ENCODE results near the gene FBXL17.

The FBXL17 gene

DNA sequence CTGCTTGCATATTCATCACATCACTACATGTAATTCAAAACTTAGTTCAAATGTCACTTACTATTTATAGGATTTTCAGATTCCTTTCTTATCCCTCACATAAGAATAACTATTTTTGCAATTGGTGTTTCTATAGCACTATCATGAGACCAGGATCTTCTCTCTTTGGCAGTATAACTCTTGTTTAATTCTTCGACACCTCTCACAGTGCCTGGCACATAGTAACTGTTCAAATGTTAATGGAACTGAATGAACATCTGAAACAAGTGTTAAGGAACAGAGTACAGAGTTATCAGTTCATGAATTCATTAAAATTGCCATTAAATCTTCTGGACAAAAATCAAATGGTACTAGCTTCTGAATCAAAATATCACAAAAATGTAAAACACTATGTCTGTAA lies 40.0 kb downstream of the FBXL17 start:
- no peak overlapping the region for H3K4me3 ChIP-seq (ENCODE audit: low read depth in 1 of 2, low read length in 2 of 2)
- no peaks in the 10 kb centered on the region for H3K27me3 ChIP-seq (ENCODE audit: control insufficient read depth in 1 of 2, insufficient read depth in 2 of 2, low read length in 2 of 2)
- no peaks in the 10 kb centered on the region for H3K36me3 ChIP-seq (ENCODE audit: insufficient read depth, low read length)
- no peaks in the 10 kb centered on the region for H3K4me1 ChIP-seq (ENCODE audit: insufficient read depth, low read length)
- no peak overlapping the region for H3K27ac ChIP-seq (ENCODE audit: low read depth, low read length)
- H3K9ac ChIP-seq (ENCODE audit: low read length) = no peak overlapping the region
- no peaks in the 10 kb centered on the region for H3K9me3 ChIP-seq (ENCODE audit: low read length)

DNA sequence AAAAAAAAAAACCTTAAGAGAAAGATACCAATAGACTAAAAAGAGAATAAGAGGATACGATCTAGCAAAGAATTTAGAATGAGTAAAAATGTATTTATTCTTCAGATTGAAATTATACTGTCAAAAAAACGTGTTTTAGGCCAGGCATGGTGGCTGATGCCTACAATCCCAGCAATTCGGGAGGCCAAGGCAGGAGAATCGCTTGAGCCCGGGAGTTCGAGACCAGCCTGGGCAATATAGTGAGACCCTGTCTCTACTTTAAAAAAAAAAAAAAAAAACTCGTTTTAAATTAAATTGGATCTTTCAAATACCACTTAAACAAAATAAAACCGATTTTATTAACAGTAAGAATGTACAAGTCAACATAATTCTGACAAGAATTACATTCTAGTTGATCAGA lies 41.8 kb downstream of the FBXL17 start:
- no peak overlapping the region for H3K9ac ChIP-seq (ENCODE audit: low read length)
- H3K4me3 ChIP-seq (ENCODE audit: low read depth in 1 of 2, low read length in 2 of 2) = no peak overlapping the region
- H3K9me3 ChIP-seq (ENCODE audit: low read length) = no peaks in the 10 kb centered on the region
- no peaks in the 10 kb centered on the region for H3K36me3 ChIP-seq (ENCODE audit: insufficient read depth, low read length)
- H3K27ac ChIP-seq (ENCODE audit: low read depth, low read length) = no peak overlapping the region
- H3K4me1 ChIP-seq (ENCODE audit: insufficient read depth, low read length) = no peaks in the 10 kb centered on the region
- no peaks in the 10 kb centered on the region for H3K27me3 ChIP-seq (ENCODE audit: control insufficient read depth in 1 of 2, insufficient read depth in 2 of 2, low read length in 2 of 2)

DNA sequence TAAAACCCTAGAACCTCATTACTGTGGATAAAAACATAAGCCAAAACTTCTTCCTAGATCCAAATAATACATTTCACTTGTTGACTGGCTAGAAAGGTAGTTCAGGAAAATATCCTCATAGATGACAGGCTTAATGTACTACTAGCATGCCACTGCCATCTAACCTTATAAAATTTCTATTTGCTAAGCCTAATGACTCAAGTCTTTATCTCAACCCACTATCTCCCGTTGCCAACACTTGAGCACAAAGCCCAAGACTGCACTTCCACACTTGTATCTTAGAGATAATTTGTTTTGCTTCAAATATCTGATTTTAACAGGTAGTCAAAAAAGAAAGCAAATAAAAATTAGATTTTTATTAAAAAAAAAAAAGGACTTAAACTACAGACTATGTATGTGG lies 42.7 kb downstream of the FBXL17 start:
- Histone ChIP-seq H3K4me1 (ENCODE audit: insufficient read depth, low read length) (no peaks in the 10 kb centered on the region), H3K4me3 (ENCODE audit: low read depth in 1 of 2, low read length in 2 of 2) (no peak overlapping the region), H3K9me3 (ENCODE audit: low read length) (no peaks in the 10 kb centered on the region), H3K27me3 (ENCODE audit: control insufficient read depth in 1 of 2, insufficient read depth in 2 of 2, low read length in 2 of 2) (no peaks in the 10 kb centered on the region), H3K9ac (ENCODE audit: low read length) (no peak overlapping the region), H3K27ac (ENCODE audit: low read depth, low read length) (no peak overlapping the region), H3K36me3 (ENCODE audit: insufficient read depth, low read length) (no peaks in the 10 kb centered on the region)

DNA sequence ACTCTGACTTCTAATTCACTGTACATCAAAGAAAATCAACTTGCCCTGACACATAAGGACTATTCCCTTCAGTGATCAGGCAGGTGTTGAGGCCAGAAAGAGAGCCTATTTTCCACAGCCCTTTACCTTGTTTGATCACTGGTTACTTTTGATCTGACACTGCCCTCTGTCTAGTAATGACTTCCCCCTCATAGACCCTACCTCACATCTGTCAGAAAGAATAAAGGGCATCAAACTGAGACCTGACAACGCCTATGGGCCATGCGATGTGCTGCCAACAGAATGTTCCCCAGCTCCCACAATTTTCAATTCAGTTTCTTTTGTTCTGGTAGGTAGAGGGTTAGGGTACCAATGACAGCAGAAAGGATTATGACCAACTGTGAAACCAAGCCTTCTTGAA lies 47.7 kb downstream of the FBXL17 start:
- no peaks in the 10 kb centered on the region for H3K36me3 ChIP-seq (ENCODE audit: insufficient read depth, low read length)
- no peak overlapping the region for H3K27ac ChIP-seq (ENCODE audit: low read depth, low read length)
- no peaks in the 10 kb centered on the region for H3K27me3 ChIP-seq (ENCODE audit: control insufficient read depth in 1 of 2, insufficient read depth in 2 of 2, low read length in 2 of 2)
- H3K4me3 ChIP-seq (ENCODE audit: low read depth in 1 of 2, low read length in 2 of 2) = no peak overlapping the region
- H3K4me1 ChIP-seq (ENCODE audit: insufficient read depth, low read length) = no peaks in the 10 kb centered on the region
- no peaks in the 10 kb centered on the region for H3K9me3 ChIP-seq (ENCODE audit: low read length)
- no peak overlapping the region for H3K9ac ChIP-seq (ENCODE audit: low read length)

DNA sequence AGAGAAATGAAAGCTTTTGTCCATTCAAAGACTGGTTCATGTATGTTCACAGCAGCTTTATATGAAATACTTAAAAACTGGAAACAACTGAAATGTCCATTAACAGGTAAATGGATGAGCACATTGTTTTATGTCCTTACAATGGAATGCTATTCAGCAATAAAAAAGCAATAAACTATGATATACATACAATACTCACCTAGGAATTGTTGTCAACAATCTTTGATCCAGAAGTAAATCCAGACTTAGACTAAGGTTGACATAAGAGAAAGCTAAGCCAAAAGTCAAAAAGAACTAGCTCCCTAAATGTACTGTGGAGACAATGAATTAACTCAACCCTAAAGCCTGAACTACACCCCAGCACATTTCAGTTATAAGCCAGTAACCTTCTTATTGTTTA lies 54.9 kb downstream of the FBXL17 start:
- Histone ChIP-seq H3K9me3 (ENCODE audit: low read length) (no peaks in the 10 kb centered on the region), H3K27ac (ENCODE audit: low read depth, low read length) (no peak overlapping the region), H3K9ac (ENCODE audit: low read length) (no peak overlapping the region), H3K4me1 (ENCODE audit: insufficient read depth, low read length) (no peaks in the 10 kb centered on the region), H3K36me3 (ENCODE audit: insufficient read depth, low read length) (no peaks in the 10 kb centered on the region), H3K27me3 (ENCODE audit: control insufficient read depth in 1 of 2, insufficient read depth in 2 of 2, low read length in 2 of 2) (no peaks in the 10 kb centered on the region), H3K4me3 (ENCODE audit: low read depth in 1 of 2, low read length in 2 of 2) (no peak overlapping the region)

DNA sequence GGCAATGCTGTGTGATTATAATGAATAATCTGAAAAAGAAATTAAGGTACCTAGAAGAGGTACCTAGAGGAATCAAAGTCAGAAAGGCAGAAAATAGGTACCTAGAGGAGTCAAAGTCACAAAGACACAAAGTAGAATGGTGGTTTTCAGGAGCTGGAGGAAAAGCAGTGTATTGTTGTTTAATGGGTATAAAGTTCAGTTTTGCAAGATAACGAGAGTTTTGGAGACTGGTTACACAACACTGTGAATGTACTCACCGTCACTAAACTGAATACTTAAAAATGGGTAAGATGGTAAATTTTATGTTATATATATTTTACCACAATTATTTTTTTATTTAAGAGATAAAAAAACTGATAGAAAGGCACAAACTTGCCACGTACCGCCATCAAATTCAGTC lies 57.0 kb downstream of the FBXL17 start:
- Histone ChIP-seq H3K9me3 (ENCODE audit: low read length) (no peaks in the 10 kb centered on the region), H3K27ac (ENCODE audit: low read depth, low read length) (no peak overlapping the region), H3K4me1 (ENCODE audit: insufficient read depth, low read length) (no peaks in the 10 kb centered on the region), H3K27me3 (ENCODE audit: control insufficient read depth in 1 of 2, insufficient read depth in 2 of 2, low read length in 2 of 2) (no peaks in the 10 kb centered on the region), H3K36me3 (ENCODE audit: insufficient read depth, low read length) (no peaks in the 10 kb centered on the region), H3K9ac (ENCODE audit: low read length) (no peak overlapping the region), H3K4me3 (ENCODE audit: low read depth in 1 of 2, low read length in 2 of 2) (no peak overlapping the region)

DNA sequence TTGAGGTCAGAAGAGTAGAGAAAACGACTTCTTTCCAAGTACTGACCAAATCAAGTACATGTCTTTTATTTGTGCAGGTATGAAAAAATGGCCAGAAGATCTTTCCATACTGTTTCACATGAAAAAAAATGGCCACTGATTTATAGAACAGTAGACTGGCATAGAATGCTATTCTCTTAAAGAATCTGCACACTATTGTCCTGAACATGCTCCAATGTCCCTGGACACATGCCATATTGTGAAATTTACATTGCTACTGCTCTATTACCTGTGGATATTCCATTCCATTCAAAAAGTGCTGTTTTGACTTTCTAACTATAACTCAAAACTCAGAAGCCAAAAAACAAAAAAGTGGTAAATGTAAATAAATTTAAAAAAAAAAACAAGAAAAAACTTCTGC lies 60.6 kb downstream of the FBXL17 start:
- no peak overlapping the region for H3K4me3 ChIP-seq (ENCODE audit: low read depth in 1 of 2, low read length in 2 of 2)
- H3K27me3 ChIP-seq (ENCODE audit: control insufficient read depth in 1 of 2, insufficient read depth in 2 of 2, low read length in 2 of 2) = no peaks in the 10 kb centered on the region
- H3K9ac ChIP-seq (ENCODE audit: low read length) = no peak overlapping the region
- H3K36me3 ChIP-seq (ENCODE audit: insufficient read depth, low read length) = no peaks in the 10 kb centered on the region
- no peaks in the 10 kb centered on the region for H3K4me1 ChIP-seq (ENCODE audit: insufficient read depth, low read length)
- H3K27ac ChIP-seq (ENCODE audit: low read depth, low read length) = no peak overlapping the region
- no peaks in the 10 kb centered on the region for H3K9me3 ChIP-seq (ENCODE audit: low read length)

DNA sequence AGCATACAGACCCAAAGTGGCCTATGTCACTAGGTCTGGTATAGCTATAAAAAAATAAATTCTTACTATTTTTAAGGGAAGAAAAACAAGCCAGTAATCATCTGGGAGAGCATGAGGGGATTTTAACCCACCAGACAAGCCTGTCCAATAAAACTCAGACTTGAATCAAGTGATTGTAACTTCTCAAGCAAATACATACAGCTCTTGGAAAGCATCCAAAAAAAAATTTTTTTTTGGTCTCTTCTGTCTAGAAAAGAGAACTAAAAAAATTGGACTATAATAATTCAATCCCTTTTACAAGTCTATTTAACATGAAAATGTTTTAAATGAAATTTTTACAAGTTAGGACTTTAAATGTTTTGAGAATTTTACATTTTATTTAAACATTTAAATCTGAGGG lies 61.7 kb downstream of the FBXL17 start:
- H3K27ac ChIP-seq (ENCODE audit: low read depth, low read length) = no peak overlapping the region
- no peaks in the 10 kb centered on the region for H3K9me3 ChIP-seq (ENCODE audit: low read length)
- no peak overlapping the region for H3K4me3 ChIP-seq (ENCODE audit: low read depth in 1 of 2, low read length in 2 of 2)
- H3K36me3 ChIP-seq (ENCODE audit: insufficient read depth, low read length) = no peaks in the 10 kb centered on the region
- no peaks in the 10 kb centered on the region for H3K4me1 ChIP-seq (ENCODE audit: insufficient read depth, low read length)
- no peaks in the 10 kb centered on the region for H3K27me3 ChIP-seq (ENCODE audit: control insufficient read depth in 1 of 2, insufficient read depth in 2 of 2, low read length in 2 of 2)
- H3K9ac ChIP-seq (ENCODE audit: low read length) = no peak overlapping the region

DNA sequence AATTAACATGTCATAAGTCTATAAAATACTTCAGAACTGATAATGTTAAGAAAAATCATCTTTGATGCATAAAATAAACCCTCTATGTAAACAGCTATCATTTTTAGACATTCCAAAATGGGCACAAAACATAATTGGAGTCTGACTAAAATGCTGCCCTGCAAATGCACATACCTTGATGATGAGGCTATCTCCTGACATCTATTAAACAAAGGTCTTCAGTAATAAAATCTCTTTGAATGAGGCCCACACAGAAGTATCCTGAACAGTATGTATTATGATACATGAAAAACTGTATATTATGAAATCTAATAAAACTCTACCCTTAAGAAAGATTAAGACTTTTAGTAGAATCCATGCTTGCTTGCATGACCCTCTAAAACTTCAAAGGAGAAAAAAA lies 66.1 kb downstream of the FBXL17 start:
- H3K9ac ChIP-seq (ENCODE audit: low read length) = no peak overlapping the region
- no peaks in the 10 kb centered on the region for H3K9me3 ChIP-seq (ENCODE audit: low read length)
- H3K36me3 ChIP-seq (ENCODE audit: insufficient read depth, low read length) = no peaks in the 10 kb centered on the region
- no peak overlapping the region for H3K4me3 ChIP-seq (ENCODE audit: low read depth in 1 of 2, low read length in 2 of 2)
- peaks cover 4% of the 10 kb centered on the region for H3K4me1 ChIP-seq (ENCODE audit: insufficient read depth, low read length)
- H3K27me3 ChIP-seq (ENCODE audit: control insufficient read depth in 1 of 2, insufficient read depth in 2 of 2, low read length in 2 of 2) = no peaks in the 10 kb centered on the region
- H3K27ac ChIP-seq (ENCODE audit: low read depth, low read length) = no peak overlapping the region

DNA sequence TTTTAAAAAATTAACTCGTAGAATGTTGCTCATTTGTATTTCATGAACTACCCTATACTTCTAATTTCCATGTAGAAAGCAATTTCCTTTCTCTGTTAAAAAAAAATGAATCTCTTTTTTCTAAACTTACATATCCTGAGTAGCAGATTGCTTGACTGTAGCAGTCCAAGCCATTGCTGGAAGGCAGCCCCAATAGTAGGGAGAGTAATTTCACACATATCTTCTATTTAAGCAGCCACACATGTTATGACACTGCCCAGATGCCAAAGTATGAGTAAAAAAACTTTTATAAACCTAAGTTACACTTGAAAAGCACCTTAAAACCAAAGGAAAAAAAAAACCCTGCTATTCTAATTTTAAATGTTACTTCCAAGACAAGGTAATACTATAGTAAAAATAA lies 69.6 kb downstream of the FBXL17 start:
- Histone ChIP-seq H3K27ac (ENCODE audit: low read depth, low read length) (no peak overlapping the region), H3K4me1 (ENCODE audit: insufficient read depth, low read length) (peaks cover 4% of the 10 kb centered on the region), H3K27me3 (ENCODE audit: control insufficient read depth in 1 of 2, insufficient read depth in 2 of 2, low read length in 2 of 2) (no peaks in the 10 kb centered on the region), H3K4me3 (ENCODE audit: low read depth in 1 of 2, low read length in 2 of 2) (no peak overlapping the region), H3K9me3 (ENCODE audit: low read length) (no peaks in the 10 kb centered on the region), H3K36me3 (ENCODE audit: insufficient read depth, low read length) (no peaks in the 10 kb centered on the region), H3K9ac (ENCODE audit: low read length) (no peak overlapping the region)

DNA sequence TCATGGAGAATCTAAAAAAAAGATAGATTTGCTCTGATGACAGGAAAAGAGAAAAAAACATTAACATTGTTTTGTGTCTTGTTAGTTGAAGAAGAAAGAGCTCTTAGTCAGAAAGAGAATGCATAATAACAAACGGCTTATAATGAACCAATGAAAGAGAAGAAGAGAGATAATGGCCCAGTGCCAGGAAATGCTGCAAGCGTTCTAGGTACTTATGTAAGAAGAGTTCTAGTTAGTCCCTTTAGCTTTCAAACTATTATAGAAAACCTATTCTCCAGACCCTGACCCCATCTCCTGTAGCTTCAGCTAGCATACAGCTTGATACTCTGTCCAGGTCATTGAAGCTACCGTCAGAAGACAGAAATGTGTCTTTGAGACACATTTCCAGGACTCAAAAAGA lies 70.2 kb downstream of the FBXL17 start:
- H3K27me3 ChIP-seq (ENCODE audit: control insufficient read depth in 1 of 2, insufficient read depth in 2 of 2, low read length in 2 of 2) = no peaks in the 10 kb centered on the region
- no peak overlapping the region for H3K27ac ChIP-seq (ENCODE audit: low read depth, low read length)
- H3K9me3 ChIP-seq (ENCODE audit: low read length) = no peaks in the 10 kb centered on the region
- H3K36me3 ChIP-seq (ENCODE audit: insufficient read depth, low read length) = no peaks in the 10 kb centered on the region
- H3K4me1 ChIP-seq (ENCODE audit: insufficient read depth, low read length) = peaks cover 4% of the 10 kb centered on the region
- H3K9ac ChIP-seq (ENCODE audit: low read length) = no peak overlapping the region
- no peak overlapping the region for H3K4me3 ChIP-seq (ENCODE audit: low read depth in 1 of 2, low read length in 2 of 2)

DNA sequence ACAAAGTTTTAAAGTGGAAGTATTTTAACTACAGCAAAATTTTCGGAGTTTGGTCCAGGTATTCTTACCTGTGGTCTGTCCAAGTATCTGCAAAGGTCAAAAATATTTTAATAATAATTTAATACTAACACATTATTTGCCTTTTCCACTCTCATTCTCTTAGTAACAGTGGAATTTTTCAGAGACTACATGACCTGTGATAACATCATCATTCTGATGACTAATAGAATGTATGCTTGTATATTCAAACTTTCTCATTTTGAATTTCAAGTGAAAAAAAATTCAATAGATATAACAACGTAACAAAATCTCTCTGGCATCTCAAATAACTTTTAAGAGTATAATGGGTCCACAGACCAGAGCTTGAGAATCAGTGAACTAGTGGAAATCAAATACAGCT lies 78.3 kb downstream of the FBXL17 start:
- H3K27ac ChIP-seq (ENCODE audit: low read depth, low read length) = no peak overlapping the region

More for the DNA sequence above, 78.3 kb downstream of the FBXL17 start:
- Histone ChIP-seq H3K36me3 (ENCODE audit: insufficient read depth, low read length) (no peaks in the 10 kb centered on the region), H3K4me3 (ENCODE audit: low read depth in 1 of 2, low read length in 2 of 2) (no peak overlapping the region), H3K27me3 (ENCODE audit: control insufficient read depth in 1 of 2, insufficient read depth in 2 of 2, low read length in 2 of 2) (no peaks in the 10 kb centered on the region), H3K4me1 (ENCODE audit: insufficient read depth, low read length) (no peaks in the 10 kb centered on the region), H3K9me3 (ENCODE audit: low read length) (no peaks in the 10 kb centered on the region), H3K9ac (ENCODE audit: low read length) (no peak overlapping the region)

Measured in muscle layer of colon (tissue), 2 donors.